Measurements from ENCODE around the gene DISC1. TPM values are rescaled to one million over a fixed set of nuclear protein-coding genes. Genes with fewer than 3 reads are reported as not detected.

DISC1 gene
- total RNA-seq, 1 donor from 2014 or later, result 14.0 TPM

GRCh38 chr1:231694465-231695077 lies 68.0 kb downstream of the DISC1 start:
- intact Hi-C loops (cut with micrococcal nuclease), result no loop called here

GRCh38 chr1:231695439-231696255 lies 69.1 kb downstream of the DISC1 start:
- intact Hi-C loops (cut with micrococcal nuclease), result no loop called here

GRCh38 chr1:231699784-231700183 lies 73.2 kb downstream of the DISC1 start:
- intact Hi-C loops (cut with micrococcal nuclease), result loop anchor here (5.0 kb wide), 1 partner anchor 1648 kb away; no protein-coding TSS in a partner anchor

GRCh38 chr1:231701306-231701705 lies 74.7 kb downstream of the DISC1 start:
- intact Hi-C loops (cut with micrococcal nuclease), result loop anchor here (5.0 kb wide), 1 partner anchor 1646 kb away; no protein-coding TSS in a partner anchor

- intact Hi-C loops (cut with micrococcal nuclease), result loop anchor here (5.0 kb wide), 1 partner anchor 1645 kb away; no protein-coding TSS in a partner anchor
Observed at GRCh38 chr1:231702331-231702730, 75.7 kb downstream of the DISC1 start.

GRCh38 chr1:231702804-231703203 lies 76.2 kb downstream of the DISC1 start:
- intact Hi-C loops (cut with micrococcal nuclease), result loop anchor here (5.0 kb wide), 1 partner anchor 1644 kb away; no protein-coding TSS in a partner anchor

GRCh38 chr1:231705806-231706760 lies 79.5 kb downstream of the DISC1 start:
- intact Hi-C loops (cut with micrococcal nuclease), result no loop called here

GRCh38 chr1:231706934-231707333 lies 80.3 kb downstream of the DISC1 start:
- intact Hi-C loops (cut with micrococcal nuclease), result no loop called here

- intact Hi-C loops (cut with micrococcal nuclease), result no loop called here
Observed at GRCh38 chr1:231707407-231707806, 80.8 kb downstream of the DISC1 start.

- intact Hi-C loops (cut with micrococcal nuclease), result no loop called here
Observed at GRCh38 chr1:231708394-231708793, 81.8 kb downstream of the DISC1 start.

- intact Hi-C loops (cut with micrococcal nuclease), result no loop called here
Observed at GRCh38 chr1:231714440-231714839, 87.8 kb downstream of the DISC1 start.

- intact Hi-C loops (cut with micrococcal nuclease), result no loop called here
Observed at GRCh38 chr1:231715816-231716722, 89.5 kb downstream of the DISC1 start.

GRCh38 chr1:231716879-231717278 lies 90.3 kb downstream of the DISC1 start:
- intact Hi-C loops (cut with micrococcal nuclease), result no loop called here

GRCh38 chr1:231719485-231720183 lies 93.0 kb downstream of the DISC1 start:
- intact Hi-C loops (cut with micrococcal nuclease), result no loop called here

GRCh38 chr1:231720652-231721325 lies 94.2 kb downstream of the DISC1 start:
- intact Hi-C loops (cut with micrococcal nuclease), result no loop called here

GRCh38 chr1:231721436-231721835 lies 94.8 kb downstream of the DISC1 start:
- intact Hi-C loops (cut with micrococcal nuclease), result no loop called here

- intact Hi-C loops (cut with micrococcal nuclease), result no loop called here
Observed at GRCh38 chr1:231722356-231722755, 95.8 kb downstream of the DISC1 start.

- intact Hi-C loops (cut with micrococcal nuclease), result no loop called here
Observed at GRCh38 chr1:231723146-231723545, 96.6 kb downstream of the DISC1 start.

- intact Hi-C loops (cut with micrococcal nuclease), result no loop called here
Observed at GRCh38 chr1:231724041-231724440, 97.5 kb downstream of the DISC1 start.

All from T-helper 1 cell treated with Interleukin-12 subunit alpha and Interleukin-12 subunit beta and Interleukin-4 antibody, amounts not matched to agents 30 ng/mL and 1 ng/mL, for 36 hours (primary cell).